Muscle of leg (tissue), 11 donors: Measurements from ENCODE around the gene GTSF1L. TPM values are rescaled to one million over a fixed set of nuclear protein-coding genes. Genes with fewer than 3 reads are reported as not detected.
A peak's percentile ranks its signal among the peaks of the same experiment; 100 is the strongest.

Experiments used
- DNase-seq: peaks from one replicate; pipeline ENCODE4 v3.0.0; 2013
- H3K27ac ChIP-seq: one replicate; pipeline ENCODE4 v1.5.1; 2013; ENCODE audit warnings: mild to moderate bottlenecking, low read length, control low read depth
- H3K27me3 ChIP-seq: one replicate; pipeline ENCODE4 v1.6.1; 2013; ENCODE audit warnings: low read length; ENCODE audit not compliant: control insufficient read depth, insufficient read depth
- H3K36me3 ChIP-seq: one replicate; pipeline ENCODE4 v1.6.1; 2013; ENCODE audit warnings: low read length; ENCODE audit not compliant: control insufficient read depth, insufficient read depth
- H3K4me1 ChIP-seq: one replicate; pipeline ENCODE4 v1.6.1; 2013; ENCODE audit warnings: low read length; ENCODE audit not compliant: control insufficient read depth, insufficient read depth
- H3K4me3 ChIP-seq: one replicate; pipeline ENCODE4 v1.5.1; 2013; ENCODE audit warnings: low read length, control low read depth
- H3K9me3 ChIP-seq: replicated peaks from 2 replicates; pipeline ENCODE4 v1.6.1; 2013; ENCODE audit warnings: low read depth, low read length; ENCODE audit not compliant: control insufficient read depth
- WGBS: methylation state at CpG from one replicate; pipeline ENCODE4 v1.1.5; 2013; ENCODE audit warnings: missing lambda C conversion rate; ENCODE audit not compliant: insufficient coverage; 5-methylcytosine and 5-hydroxymethylcytosine counted together
- polyA plus RNA-seq, 8 donors: library from polyadenylated mRNA; unstranded; fragments of 120-200 nt; gene quantifications; one replicate each; pipeline versions ENCODE4 v1.2.1 to v1.2.3, GENCODE V29; 2013; ENCODE audit warnings: inconsistent platforms in 1 of 8, low replicate concordance in 1 of 8; ENCODE audit not compliant: insufficient read length in 8 of 8, insufficient read depth in 1 of 8
- total RNA-seq: library from RNA; stranded (reverse); fragments of 120-200 nt; gene quantifications from one replicate; pipeline ENCODE4 v1.2.4, GENCODE V29; 2013

Gene GTSF1L
- total and polyA plus RNA-seq, 9 donors: not detected

DNA sequence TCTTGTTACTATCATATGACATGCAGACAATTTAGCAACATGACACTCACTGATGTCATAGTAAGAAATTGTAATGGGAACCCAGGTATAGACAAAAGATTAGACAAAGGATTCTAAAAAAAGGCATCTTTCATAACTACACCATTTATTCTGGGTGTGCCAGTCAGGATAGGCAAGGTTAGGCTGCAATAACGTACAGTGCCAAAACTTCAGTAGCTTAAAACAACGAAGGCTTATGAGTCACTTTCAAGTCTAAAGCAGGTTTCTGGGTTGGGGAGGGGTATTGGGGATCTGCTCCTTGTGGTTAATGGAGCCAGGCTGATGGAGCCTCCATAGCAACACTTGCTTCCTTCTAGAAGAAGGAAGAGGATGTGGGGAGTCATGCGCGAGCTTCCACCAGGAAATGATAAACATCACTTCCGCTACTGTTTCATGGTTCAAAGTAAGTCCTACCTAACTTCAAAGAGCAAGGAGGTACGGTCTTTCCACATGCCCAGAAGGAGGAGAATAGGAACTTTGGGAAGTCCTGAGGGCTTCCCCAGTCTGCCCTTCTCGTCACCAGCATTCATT lies 2.0 kb upstream of the GTSF1L start:
- H3K27me3 ChIP-seq: peaks cover 5% of the 10 kb centered on the region
- no peak overlapping the region for H3K4me3 ChIP-seq
- H3K9me3 ChIP-seq: no peaks in the 10 kb centered on the region
- DNase-seq: no peak
- whole genome bisulfite sequencing: no CpG with 5 or more reads among the region's 7 CpGs
- H3K36me3 ChIP-seq: no peaks in the 10 kb centered on the region
- H3K27ac ChIP-seq: no peak overlapping the region
- H3K4me1 ChIP-seq: peaks cover 3% of the 10 kb centered on the region

DNA sequence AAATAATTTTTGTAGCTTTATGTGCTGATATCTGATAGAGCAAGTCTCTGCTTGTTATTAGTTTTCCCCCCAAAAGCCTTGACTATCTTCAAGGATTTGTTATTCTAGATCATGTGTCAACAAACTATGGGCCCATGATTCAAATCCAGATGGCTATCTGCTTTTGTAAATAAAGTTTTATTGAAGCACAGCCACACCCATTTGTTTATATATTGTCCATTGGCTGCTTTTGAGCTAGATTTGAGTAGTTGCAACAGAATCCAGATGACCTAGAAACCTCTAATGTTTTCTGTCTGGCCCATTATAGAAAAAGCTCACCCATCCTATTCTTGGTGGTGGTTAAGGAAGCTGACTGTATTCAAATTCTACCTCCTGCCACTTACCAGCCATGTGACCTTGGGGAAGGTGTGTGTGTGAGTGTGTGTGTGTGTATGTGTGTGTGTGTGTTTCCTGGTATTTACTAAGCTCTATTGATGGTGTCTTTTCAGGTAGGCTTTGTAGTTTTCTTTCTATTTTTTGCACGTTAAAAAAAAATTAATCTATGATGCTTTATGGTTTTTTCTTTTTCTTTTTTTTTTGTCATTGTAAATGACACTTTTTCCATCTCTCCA lies 1.3 kb upstream of the GTSF1L start:
- H3K9me3 ChIP-seq: no peaks in the 10 kb centered on the region
- H3K36me3 ChIP-seq: no peaks in the 10 kb centered on the region
- H3K4me1 ChIP-seq: peaks cover 3% of the 10 kb centered on the region
- no CpG with 5 or more reads among the region's 1 CpG for WGBS
- no peak overlapping the region for H3K4me3 ChIP-seq
- H3K27ac ChIP-seq: no peak overlapping the region
- H3K27me3 ChIP-seq: peaks cover 5% of the 10 kb centered on the region
- no peak for DNase-seq

DNA sequence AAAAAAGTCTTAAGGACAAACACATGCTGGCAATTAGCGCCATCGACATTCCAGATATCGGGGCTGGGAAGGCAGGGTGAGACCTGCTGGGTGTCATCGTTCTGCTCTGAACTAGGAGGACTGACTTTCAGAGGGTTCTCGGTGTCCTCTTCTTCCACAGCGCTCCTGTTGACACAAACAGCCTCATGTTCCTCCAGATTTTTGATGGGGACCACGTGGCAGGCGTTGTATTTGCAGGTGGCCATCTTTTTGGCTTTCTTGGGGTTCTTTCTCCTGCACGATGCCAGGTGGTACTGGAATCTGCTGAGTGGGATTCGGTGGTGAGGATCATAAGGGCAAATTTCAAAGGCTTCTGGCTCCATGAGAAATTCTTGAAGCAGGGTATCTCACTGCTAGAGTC lies 469 bp downstream of the GTSF1L start:
- H3K27ac ChIP-seq: peak overlapping the region; percentile 3
- peaks cover 4% of the 10 kb centered on the region for H3K27me3 ChIP-seq
- WGBS: 81% methylated on average over 10 of the region's 10 CpGs
- no peaks in the 10 kb centered on the region for H3K9me3 ChIP-seq
- H3K4me1 ChIP-seq: peaks cover 13% of the 10 kb centered on the region
- no peaks in the 10 kb centered on the region for H3K36me3 ChIP-seq
- DNase-seq: no peak
- no peak overlapping the region for H3K4me3 ChIP-seq

DNA sequence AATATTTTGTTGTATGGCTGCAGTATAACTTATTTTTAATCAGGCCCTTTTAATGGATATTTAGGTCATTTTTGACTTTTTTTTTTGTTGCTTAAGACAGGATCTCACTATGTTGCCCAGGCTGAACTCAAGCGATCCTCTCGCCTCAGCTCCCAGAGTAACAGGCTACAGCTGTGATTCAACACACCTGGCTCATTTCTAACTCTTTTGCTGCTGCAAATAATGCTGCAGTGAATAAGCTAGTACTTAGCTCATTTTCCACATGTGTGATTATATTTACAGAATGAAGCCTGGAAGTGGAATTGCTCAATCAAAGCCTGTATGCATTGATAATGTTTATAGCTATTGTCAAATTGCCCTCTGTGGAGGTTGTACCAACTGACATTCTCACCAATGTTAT lies 1.1 kb downstream of the GTSF1L start:
- no peak for DNase-seq
- Histone ChIP-seq H3K27ac (no peak overlapping the region), H3K4me3 (no peak overlapping the region), H3K9me3 (no peaks in the 10 kb centered on the region), H3K4me1 (peaks cover 19% of the 10 kb centered on the region), H3K36me3 (no peaks in the 10 kb centered on the region), H3K27me3 (peaks cover 2% of the 10 kb centered on the region)
- WGBS: no CpG with 5 or more reads among the region's 2 CpGs

DNA sequence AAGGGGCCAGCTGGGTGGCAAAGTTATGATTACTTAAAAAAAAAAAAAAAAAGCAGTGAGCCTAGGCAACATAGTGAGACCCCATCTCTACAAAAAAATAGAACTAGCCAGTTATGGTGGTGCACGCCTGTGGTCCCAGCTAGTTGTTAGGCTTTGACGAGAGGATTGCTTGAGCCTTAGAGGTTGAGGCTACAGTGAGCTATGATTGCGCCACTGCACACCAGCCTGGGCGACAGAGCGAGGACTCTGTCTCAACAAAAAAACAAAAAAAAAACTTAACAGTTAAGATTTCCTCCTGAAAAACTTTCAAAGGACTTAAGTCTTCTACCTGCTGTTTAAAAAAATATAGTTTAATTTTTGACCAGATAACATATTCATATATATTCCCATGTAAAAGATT lies 2.4 kb downstream of the GTSF1L start:
- Histone ChIP-seq H3K27ac (no peak overlapping the region), H3K9me3 (no peaks in the 10 kb centered on the region), H3K4me3 (no peak overlapping the region), H3K36me3 (no peaks in the 10 kb centered on the region), H3K27me3 (peaks cover 2% of the 10 kb centered on the region), H3K4me1 (peaks cover 19% of the 10 kb centered on the region)
- no CpG with 5 or more reads among the region's 5 CpGs for WGBS
- DNase-seq: no peak

DNA sequence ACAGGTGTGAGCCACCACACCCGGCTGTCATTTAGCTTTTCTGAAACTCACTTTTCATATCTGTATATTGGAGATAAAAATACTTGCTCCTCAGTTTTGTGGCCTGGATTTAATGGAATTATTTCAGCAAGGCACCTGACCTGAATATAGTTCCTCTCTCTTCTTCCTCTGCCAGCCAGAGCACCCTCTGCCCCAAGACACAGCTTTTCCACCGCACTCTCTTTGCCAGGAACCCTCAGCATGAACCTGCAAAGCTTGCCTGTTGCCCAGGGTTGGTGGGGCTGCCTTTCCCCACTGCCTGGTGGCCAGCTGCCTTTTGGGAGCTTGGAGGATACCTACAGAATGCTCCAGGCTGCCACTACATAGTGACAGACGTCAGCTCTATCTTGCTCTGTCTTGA lies 3.1 kb downstream of the GTSF1L start:
- Histone ChIP-seq H3K9me3 (no peaks in the 10 kb centered on the region), H3K4me1 (peaks cover 19% of the 10 kb centered on the region), H3K27me3 (peaks cover 2% of the 10 kb centered on the region), H3K4me3 (no peak overlapping the region), H3K36me3 (no peaks in the 10 kb centered on the region), H3K27ac (no peak overlapping the region)
- WGBS: 66% methylated on average over 2 of the region's 3 CpGs
- no peak for DNase-seq

DNA sequence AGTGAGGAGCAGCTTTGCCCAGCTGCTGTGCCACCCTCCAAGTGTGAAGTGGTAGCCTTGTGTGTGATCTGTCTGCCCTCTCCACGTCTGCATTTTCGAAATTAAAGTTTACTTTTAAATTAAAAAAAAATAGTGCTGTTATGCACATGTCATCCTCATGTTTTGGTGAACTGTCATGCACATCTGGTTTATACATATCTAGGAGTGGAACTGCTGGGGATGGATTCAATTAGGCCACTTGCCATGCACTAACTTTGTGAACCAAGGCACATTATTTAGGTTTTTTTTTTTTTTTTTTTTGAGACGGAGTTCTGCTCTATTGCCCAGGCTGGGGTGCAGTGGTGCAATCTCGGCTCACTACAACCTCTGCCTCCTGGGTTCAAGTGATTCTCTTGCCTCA lies 3.6 kb downstream of the GTSF1L start:
- Histone ChIP-seq H3K27ac (no peak overlapping the region), H3K4me3 (no peak overlapping the region), H3K27me3 (peaks cover 2% of the 10 kb centered on the region), H3K4me1 (peaks cover 19% of the 10 kb centered on the region), H3K36me3 (no peaks in the 10 kb centered on the region), H3K9me3 (no peaks in the 10 kb centered on the region)
- DNase-seq: peak; percentile 40
- WGBS: no CpG with 5 or more reads among the region's 4 CpGs

DNA sequence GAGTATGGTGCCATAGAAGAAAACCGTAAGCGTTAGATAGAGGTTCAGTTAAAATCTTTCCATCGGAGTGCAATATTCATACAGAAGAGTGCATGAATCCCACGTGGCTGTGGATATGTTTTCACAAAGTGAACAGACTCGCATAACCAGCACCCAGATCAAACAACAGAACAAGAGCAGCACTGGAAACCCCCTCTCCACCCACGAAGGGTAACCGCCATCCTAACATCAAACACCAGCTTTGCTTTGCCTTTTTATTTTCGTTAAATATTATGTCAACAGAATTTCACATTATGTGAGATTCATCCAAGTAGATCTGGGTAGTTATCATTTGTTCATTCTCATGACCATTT lies 4.7 kb downstream of the GTSF1L start:
- WGBS: 67% methylated on average over 2 of the region's 8 CpGs
- H3K27me3 ChIP-seq: peaks cover 2% of the 10 kb centered on the region
- H3K36me3 ChIP-seq: no peaks in the 10 kb centered on the region
- no peak overlapping the region for H3K4me3 ChIP-seq
- H3K9me3 ChIP-seq: no peaks in the 10 kb centered on the region
- no peak overlapping the region for H3K27ac ChIP-seq
- no peak for DNase-seq
- peaks cover 19% of the 10 kb centered on the region for H3K4me1 ChIP-seq

DNA sequence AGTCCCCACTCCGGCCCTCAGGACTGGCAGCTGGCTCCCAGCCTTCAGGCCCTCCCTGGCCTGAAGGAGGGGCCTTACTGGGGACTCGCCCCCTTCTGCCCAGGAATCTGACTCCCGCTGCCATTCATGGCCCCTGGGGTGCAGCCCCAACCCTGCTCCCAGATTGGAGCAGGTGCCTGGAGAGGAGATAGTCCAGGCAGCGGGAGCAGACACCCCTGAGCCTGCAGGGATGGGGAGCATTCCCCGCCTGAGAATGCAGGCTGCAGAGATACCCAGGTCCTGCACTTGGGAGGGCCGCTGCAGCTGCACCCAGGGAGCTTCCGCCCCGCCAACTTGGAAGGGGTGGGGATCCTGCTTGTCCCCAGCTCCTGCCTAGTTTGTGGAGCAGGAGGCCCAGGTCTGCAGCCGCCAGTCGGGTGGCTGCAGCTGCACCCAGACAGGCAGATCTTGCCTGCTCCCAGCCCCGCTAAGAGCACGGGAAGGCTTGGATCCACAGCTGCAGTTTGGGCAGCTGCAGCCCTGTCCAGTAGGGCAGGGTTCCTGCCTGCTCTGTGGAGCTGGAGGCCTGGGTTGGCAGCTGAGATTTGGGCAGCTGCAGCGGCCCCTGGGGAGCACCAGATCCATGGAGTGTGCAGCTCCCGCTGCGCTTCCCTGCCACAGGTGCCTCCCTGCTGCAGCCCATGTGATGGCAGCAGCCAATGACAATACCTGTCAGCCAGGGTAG lies 5.2 kb downstream of the GTSF1L start:
- Histone ChIP-seq H3K27me3 (peaks cover 2% of the 10 kb centered on the region), H3K9me3 (no peaks in the 10 kb centered on the region), H3K4me1 (peaks cover 19% of the 10 kb centered on the region), H3K27ac (no peak overlapping the region), H3K4me3 (no peak overlapping the region), H3K36me3 (no peaks in the 10 kb centered on the region)
- DNase-seq: peak; percentile 76
- WGBS: 25% methylated on average over 13 of the region's 15 CpGs

DNA sequence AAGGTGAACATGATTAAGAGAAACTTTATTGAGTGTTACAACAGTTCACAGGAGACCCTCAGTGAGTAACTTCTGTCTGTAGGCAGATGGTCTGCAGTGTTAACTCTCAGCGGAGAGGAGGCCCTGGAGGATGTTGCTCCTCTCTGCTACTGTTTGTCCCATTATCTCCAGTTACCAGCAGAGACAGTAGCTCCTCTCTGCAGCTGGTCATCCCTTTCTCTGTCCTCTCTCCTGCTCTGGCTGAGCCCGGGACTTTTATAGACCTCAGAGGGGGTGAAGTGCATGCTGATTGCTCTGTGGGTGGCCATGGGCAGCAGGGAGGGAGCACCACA lies 5.7 kb downstream of the GTSF1L start:
- peaks cover 16% of the 10 kb centered on the region for H3K4me1 ChIP-seq
- 0% methylated on average over 1 of the region's 2 CpGs for WGBS

More for the DNA sequence above, 5.7 kb downstream of the GTSF1L start:
- no peaks in the 10 kb centered on the region for H3K9me3 ChIP-seq
- no peaks in the 10 kb centered on the region for H3K36me3 ChIP-seq
- no peak overlapping the region for H3K27ac ChIP-seq
- H3K4me3 ChIP-seq: no peak overlapping the region
- DNase-seq: peak; percentile 9
- H3K27me3 ChIP-seq: no peaks in the 10 kb centered on the region
